B cell (primary cell): ENCODE measurements around the gene AGRP. TPM values are rescaled to one million over a fixed set of nuclear protein-coding genes. Genes with fewer than 3 reads are reported as not detected.

Source experiments
- ATAC-seq: fragments of 200-7000 bp; cut with Tn5 transposase; one replicate; pipeline ENCODE4 v1.10.0; 2021; ENCODE audit warnings: low read depth, mild to moderate bottlenecking, moderate number of reproducible peaks, moderate library complexity
- CTCF ChIA-PET: fragments of 350-600 bp; sonication (Branson Sonifier 250); formaldehyde crosslinking; loops from one replicate; lab custom pipeline; 2021; ENCODE audit warnings: antibody characterized with exemption, inconsistent platforms; lab: Charles Lee
- POLR2A ChIA-PET: fragments of 350-600 bp; sonication (Branson Sonifier 250); formaldehyde crosslinking; loops from one replicate; lab custom pipeline; 2021; ENCODE audit warnings: antibody characterized with exemption; lab: Charles Lee
- DNase-seq: peaks from one replicate; pipeline ENCODE4 v3.0.0; 2013
- H2AFZ ChIP-seq: 2 replicates; pipeline ENCODE4 v1.6.1; 2012; ENCODE audit warnings: mild to moderate bottlenecking, low read depth, low read length; ENCODE audit not compliant: insufficient read depth, poor library complexity, severe bottlenecking
- H3K27ac ChIP-seq, 2 donors: 1 replicate in 1 of 2; 2 replicates in 1 of 2; pipeline ENCODE4 v1.5.1; 2012 to 2013; ENCODE audit warnings: low read length in 2 of 2, mild to moderate bottlenecking in 2 of 2, moderate library complexity in 1 of 2
- H3K27me3 ChIP-seq, 4 experiments: fragments of 200-600 bp in 1 of 4; sonication (generic) in 1 of 4; replicated peaks in 1 of 4; 1 replicate in 2 of 4; 2 replicates in 2 of 4; pipeline versions ENCODE4 v1.6.1 to v1.7.0; 2013 to 2016; ENCODE audit warnings: low read length in 3 of 4, mild to moderate bottlenecking in 2 of 4, mixed read lengths in 1 of 4, moderate library complexity in 1 of 4; ENCODE audit not compliant: insufficient read depth in 4 of 4, control insufficient read depth in 3 of 4; ENCODE audit errors: control extremely low read depth in 1 of 4
- H3K36me3 ChIP-seq, 2 experiments: replicated peaks in 1 of 2; 1 replicate in 1 of 2; 2 replicates in 1 of 2; pipeline versions ENCODE4 v1.6.1 to v1.7.1; 2013; ENCODE audit warnings: low read length in 1 of 2; ENCODE audit not compliant: insufficient read depth in 2 of 2, control insufficient read depth in 1 of 2; ENCODE audit errors: control extremely low read depth in 1 of 2, extremely low read depth in 1 of 2
- H3K4me1 ChIP-seq, 2 donors: fragments of 200-600 bp in 1 of 2; sonication (generic) in 1 of 2; 1 replicate in 1 of 2; 2 replicates in 1 of 2; pipeline versions ENCODE4 v1.5.1 to v1.6.1; 2013 to 2017; ENCODE audit warnings: low read length in 2 of 2; ENCODE audit not compliant: control insufficient read depth in 2 of 2, insufficient read depth in 2 of 2
- H3K4me2 ChIP-seq: replicated peaks from 2 replicates; pipeline ENCODE3; 2012; ENCODE audit warnings: mild to moderate bottlenecking, low read depth, low read length; ENCODE audit not compliant: poor library complexity, severe bottlenecking
- H3K4me3 ChIP-seq, 5 experiments: fragments of 200-600 bp in 1 of 5; sonication (generic) in 1 of 5; 1 replicate in 3 of 5; 2 replicates in 2 of 5; pipeline versions ENCODE4 v1.5.1 to v1.7.0; 2011 to 2016; ENCODE audit warnings: low read length in 4 of 5, mild to moderate bottlenecking in 4 of 5, low read depth in 2 of 5, control low read depth in 1 of 5, moderate library complexity in 1 of 5; ENCODE audit not compliant: insufficient read depth in 1 of 5; ENCODE audit errors: control extremely low read depth in 1 of 5, extremely low read depth in 1 of 5
- H3K79me2 ChIP-seq: fragments of 200-600 bp; sonication (generic); one replicate; pipeline ENCODE4 v1.6.0; 2016; ENCODE audit warnings: low read length; ENCODE audit not compliant: control insufficient read depth, insufficient read depth
- H3K9ac ChIP-seq: fragments of 200-600 bp; sonication (generic); 2 replicates; pipeline ENCODE4 v1.6.1; 2017; ENCODE audit warnings: mild to moderate bottlenecking, low read length, moderate library complexity
- H3K9me3 ChIP-seq, 3 donors: one replicate each; pipeline versions ENCODE4 v1.6.1 to v1.7.1; 2013; ENCODE audit warnings: low read length in 2 of 3; ENCODE audit not compliant: control insufficient read depth in 2 of 3, insufficient read depth in 1 of 3; ENCODE audit errors: control extremely low read depth in 1 of 3
- H4K20me1 ChIP-seq: 2 replicates; pipeline ENCODE4 v1.6.0; 2012; ENCODE audit warnings: mild to moderate bottlenecking, low read length; ENCODE audit not compliant: insufficient read depth, control insufficient read depth, poor library complexity, severe bottlenecking
- H3K27ac Mint-ChIP-seq: one replicate; pipeline ENCODE4 v1.8.0; 2021; ENCODE audit warnings: mixed read lengths
- H3K27me3 Mint-ChIP-seq: one replicate; pipeline ENCODE4 v1.8.0; 2021; ENCODE audit warnings: mixed read lengths
- H3K4me1 Mint-ChIP-seq: one replicate; pipeline ENCODE4 v1.8.0; 2021; ENCODE audit warnings: mixed read lengths
- H3K4me3 Mint-ChIP-seq: one replicate; pipeline ENCODE4 v1.8.0; 2021; ENCODE audit warnings: mixed read lengths
- H3K9me3 Mint-ChIP-seq: one replicate; pipeline ENCODE4 v1.8.0; 2022; ENCODE audit warnings: mixed read lengths; ENCODE audit not compliant: insufficient read depth
- EZH2 ChIP-seq: IDR thresholded peaks from 2 replicates; pipeline ENCODE4 v1.6.1; 2012; ENCODE audit warnings: borderline replicate concordance, low read depth, mild to moderate bottlenecking, moderate library complexity, low read length; ENCODE audit not compliant: insufficient read depth, poor library complexity, severe bottlenecking
- WGBS: methylation state at CpG from one replicate; pipeline ENCODE4 v1.1.5; 2013; ENCODE audit warnings: missing lambda C conversion rate; ENCODE audit not compliant: insufficient coverage; 5-methylcytosine and 5-hydroxymethylcytosine counted together
- intact Hi-C: fragments of 100-400 bp; cut with micrococcal nuclease; formaldehyde crosslinking; loops from one replicate; pipeline ENCODE4 v1.10.0; 2022
- polyA plus RNA-seq: library from polyadenylated mRNA; depleted of rRNA; stranded (reverse); fragments of >200 nt; gene quantifications from 2 replicates; pipeline ENCODE4 v1.2.3, GENCODE V29; 2012
- total RNA-seq, 2 donors: library from RNA; stranded (reverse); fragments of 120-200 nt in 1 of 2; gene quantifications; 1 replicate in 1 of 2; 2 replicates in 1 of 2; pipeline versions ENCODE4 v1.2.3 to v1.2.4, GENCODE V29; 2013 to 2022
- TF ChIP-seq, protein P1 (sequence below): fragments of 200-600 bp; IDR thresholded peaks from one replicate; pipeline ENCODE4 v1.8.0; 2022; ENCODE audit warnings: antibody characterized with exemption, mild to moderate bottlenecking

AGRP gene
- total and polyA plus RNA-seq, 2 donors (not counting 1 experiment from before 2014, with no cell fraction given), result not detected

DNA sequence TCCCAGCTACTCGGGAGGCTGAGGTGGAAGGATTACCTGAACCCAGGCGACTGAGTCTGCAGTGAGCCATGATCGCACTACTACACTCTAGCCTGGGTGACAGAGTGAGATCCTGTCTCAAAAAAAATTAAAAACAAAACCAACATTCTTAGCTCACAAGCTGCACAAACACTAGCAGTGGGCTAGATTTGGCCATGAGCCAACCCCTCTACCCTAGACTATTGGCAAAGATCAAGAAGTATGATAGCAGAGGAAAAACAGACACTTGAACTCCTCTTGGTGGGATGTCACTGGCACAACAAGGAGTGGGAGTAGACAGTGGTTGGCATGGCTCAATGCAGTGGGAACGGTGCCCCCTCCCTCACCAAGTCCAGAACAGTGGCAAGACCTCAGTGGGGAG, 25.7 kb upstream of the AGRP start:
- H4K20me1 ChIP-seq, result no peaks in the 10 kb centered on the region
- H3K27me3 ChIP-seq, result no peaks in the 10 kb centered on the region
- H3K4me3 ChIP-seq, result no peak overlapping the region
- TF ChIP-seq, protein P1, sequence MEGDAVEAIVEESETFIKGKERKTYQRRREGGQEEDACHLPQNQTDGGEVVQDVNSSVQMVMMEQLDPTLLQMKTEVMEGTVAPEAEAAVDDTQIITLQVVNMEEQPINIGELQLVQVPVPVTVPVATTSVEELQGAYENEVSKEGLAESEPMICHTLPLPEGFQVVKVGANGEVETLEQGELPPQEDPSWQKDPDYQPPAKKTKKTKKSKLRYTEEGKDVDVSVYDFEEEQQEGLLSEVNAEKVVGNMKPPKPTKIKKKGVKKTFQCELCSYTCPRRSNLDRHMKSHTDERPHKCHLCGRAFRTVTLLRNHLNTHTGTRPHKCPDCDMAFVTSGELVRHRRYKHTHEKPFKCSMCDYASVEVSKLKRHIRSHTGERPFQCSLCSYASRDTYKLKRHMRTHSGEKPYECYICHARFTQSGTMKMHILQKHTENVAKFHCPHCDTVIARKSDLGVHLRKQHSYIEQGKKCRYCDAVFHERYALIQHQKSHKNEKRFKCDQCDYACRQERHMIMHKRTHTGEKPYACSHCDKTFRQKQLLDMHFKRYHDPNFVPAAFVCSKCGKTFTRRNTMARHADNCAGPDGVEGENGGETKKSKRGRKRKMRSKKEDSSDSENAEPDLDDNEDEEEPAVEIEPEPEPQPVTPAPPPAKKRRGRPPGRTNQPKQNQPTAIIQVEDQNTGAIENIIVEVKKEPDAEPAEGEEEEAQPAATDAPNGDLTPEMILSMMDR, result no peak
- TF ChIP-seq EZH2, result no peak
- H3K36me3 ChIP-seq, result no peaks in the 10 kb centered on the region
- no peak overlapping the region for H3K9ac ChIP-seq
- peaks cover 12% of the 10 kb centered on the region for H3K79me2 ChIP-seq
- H3K27ac Mint-ChIP-seq, result peak overlapping the region; percentile 32
- H3K4me1 Mint-ChIP-seq, result peaks cover 51% of the 10 kb centered on the region
- no peak for DNase-seq
- H3K4me3 Mint-ChIP-seq, result no peak overlapping the region
- CTCF ChIA-PET, result interaction anchor here (0.6 to 18.8 kb wide), 3 partner anchors 12 to 259 kb away, joined by 7 to 817 read pairs (median 10); partner anchors contain the start of genes AGRP and ATP6V0D1
- H3K4me2 ChIP-seq, result no peak overlapping the region
- no peaks in the 10 kb centered on the region for H3K9me3 ChIP-seq
- H3K27me3 Mint-ChIP-seq, result no peaks in the 10 kb centered on the region
- 92% methylated on average over 2 of the region's 4 CpGs for WGBS
- intact Hi-C loops, result no loop called here
- no peaks in the 10 kb centered on the region for H3K9me3 Mint-ChIP-seq
- no peak overlapping the region for H2AFZ ChIP-seq
- no peak overlapping the region for H3K27ac ChIP-seq
- H3K4me1 ChIP-seq, result peaks cover 46 to 63% of the 10 kb centered on the region in 2 donors
- no peak for ATAC-seq
- POLR2A ChIA-PET, result no interaction called here

DNA sequence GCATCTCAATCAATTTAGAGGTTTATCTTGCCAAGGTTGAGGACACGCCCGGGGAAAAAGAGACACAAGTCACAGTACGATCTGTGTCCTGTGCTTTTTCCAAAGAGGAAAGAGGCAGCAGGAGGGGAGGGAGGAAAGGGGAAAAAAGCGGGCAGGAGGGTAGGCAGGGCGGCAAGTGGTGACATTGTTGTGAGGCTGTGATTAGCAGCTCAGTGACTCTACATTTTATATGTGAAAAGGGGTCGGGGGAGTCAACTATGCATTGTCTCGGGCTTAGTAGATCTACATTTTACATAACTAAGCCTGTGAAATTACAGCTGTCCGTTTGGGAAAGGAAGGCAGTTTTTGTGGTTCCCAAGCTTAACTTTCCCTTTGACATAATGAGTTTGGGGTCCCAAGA, 23.1 kb upstream of the AGRP start:
- CTCF ChIA-PET, result interaction anchor here (0.7 to 3.3 kb wide), 5 partner anchors 9 to 673 kb away, joined by 3 to 21 read pairs (median 3); no protein-coding TSS in a partner anchor
- ATAC-seq (no peak), DNase-seq (no peak)
- Histone ChIP-seq H2AFZ (no peak overlapping the region), H3K27me3 (no peaks in the 10 kb centered on the region), H3K4me2 (no peak overlapping the region), H4K20me1 (no peaks in the 10 kb centered on the region), H3K4me3 (no peak overlapping the region), H3K9ac (no peak overlapping the region), H3K36me3 (no peaks in the 10 kb centered on the region), H3K4me1 (peaks cover 34 to 46% of the 10 kb centered on the region in 2 donors), H3K9me3 (no peaks in the 10 kb centered on the region), H3K79me2 (peaks cover 12% of the 10 kb centered on the region), H3K27ac (peak overlapping the region; percentile 8 to 42)
- POLR2A ChIA-PET, result no interaction called here
- TF ChIP-seq, protein P1, result no peak
- no peak for TF ChIP-seq EZH2
- no peaks in the 10 kb centered on the region for H3K9me3 Mint-ChIP-seq
- H3K4me1 Mint-ChIP-seq, result peaks cover 52% of the 10 kb centered on the region
- intact Hi-C loops, result no loop called here
- WGBS, result 100% methylated on average over 4 of the region's 8 CpGs
- H3K27me3 Mint-ChIP-seq, result no peaks in the 10 kb centered on the region
- peak overlapping the region; percentile 54 for H3K27ac Mint-ChIP-seq
- H3K4me3 Mint-ChIP-seq, result peak overlapping the region; percentile 48
